HCT116 (cell line): ENCODE data around the gene ATP13A3. TPM values are rescaled to one million over a fixed set of nuclear protein-coding genes. Genes with fewer than 3 reads are reported as not detected.

ENCODE experiments used
- ATAC-seq: fragments of 200-7000 bp; cut with Tn5 transposase; 2 replicates; pipeline ENCODE4 v1.9.1; 2020; ENCODE audit warnings: mild to moderate bottlenecking, moderate library complexity
- BruUV-seq: library from RNA; stranded (reverse); fragments of 400-500 nt; replicated peaks from 2 replicates; lab custom pipeline; 2021; lab: Mats Ljungman, UMichigan
- CTCF ChIA-PET: fragments of 300-600 bp; sonication (Branson Sonifier 250); formaldehyde crosslinking; loops from one replicate; lab custom pipeline; 2021; ENCODE audit warnings: antibody characterized with exemption; lab: Charles Lee
- POLR2A ChIA-PET: fragments of 300-600, 350-600 bp; sonication (Branson Sonifier 250); formaldehyde crosslinking; loops from one replicate; lab custom pipeline; 2021; ENCODE audit warnings: antibody characterized with exemption; lab: Charles Lee
- RAD21 ChIA-PET, 2 experiments: fragments of 300-600 bp; sonication (Branson Sonifier 250); formaldehyde crosslinking; loops; one replicate each; lab custom pipeline; 2023; ENCODE audit warnings: low total read pairs in 2 of 2; ENCODE audit not compliant: uncharacterized antibody in 2 of 2, unreplicated experiment in 2 of 2, low non-redundant PET in 1 of 2; lab: Charles Lee
- DNase-seq: peaks from one replicate; pipeline ENCODE4 v3.0.0-alpha.2; 2010; ENCODE audit warnings: low read depth, low spot score
- H2AFZ ChIP-seq: fragments of 200-600 bp; shearing (Covaris generic), sonication (generic); 2 replicates; pipeline ENCODE4 v1.6.1; 2017; ENCODE audit warnings: low read depth, mixed run types, mixed read lengths, antibody characterized with exemption, low read length; ENCODE audit not compliant: poor library complexity, severe bottlenecking
- H3K27ac ChIP-seq: 2 replicates; pipeline ENCODE4 v1.5.1; 2012; ENCODE audit warnings: low read depth, low read length
- H3K27me3 ChIP-seq: fragments of 200-600 bp; sonication (generic); 2 replicates; pipeline ENCODE4 v1.6.1; 2016; ENCODE audit warnings: mixed run types, low read length, mixed read lengths; ENCODE audit not compliant: insufficient read depth
- H3K36me3 ChIP-seq, 2 experiments: fragments of 200-500 bp in 1 of 2; fragments of 200-600 bp in 1 of 2; sonication (Bioruptor generic) in 1 of 2; sonication (generic) in 1 of 2; 2 replicates each; pipeline versions ENCODE4 v1.5.1 to v1.6.1; 2014 to 2016; ENCODE audit warnings: low read length in 2 of 2, inconsistent platforms in 1 of 2, mixed read lengths in 1 of 2, mixed run types in 1 of 2; ENCODE audit not compliant: insufficient read depth in 2 of 2, control insufficient read depth in 1 of 2
- H3K4me1 ChIP-seq, 2 experiments: fragments of 200-600 bp in 1 of 2; sonication (generic) in 1 of 2; 2 replicates each; pipeline versions ENCODE4 v1.5.1 to v1.6.1; 2012 to 2017; ENCODE audit warnings: low read length in 2 of 2, inconsistent platforms in 1 of 2, mild to moderate bottlenecking in 1 of 2, mixed read lengths in 1 of 2, mixed run types in 1 of 2, moderate library complexity in 1 of 2; ENCODE audit not compliant: insufficient read depth in 2 of 2, control insufficient read depth in 1 of 2
- H3K4me2 ChIP-seq: fragments of 200-600 bp; sonication (generic); 2 replicates; pipeline ENCODE4 v1.6.1; 2017; ENCODE audit warnings: mixed run types, low read length, mixed read lengths
- H3K4me3 ChIP-seq, 2 experiments: fragments of 200-600 bp in 1 of 2; sonication (generic) in 1 of 2; replicated peaks in 1 of 2; 2 replicates each; pipeline ENCODE4 v1.5.1; 2011 to 2016; ENCODE audit warnings: low read length in 2 of 2, control low read depth in 1 of 2, low read depth in 1 of 2, mild to moderate bottlenecking in 1 of 2, mixed read lengths in 1 of 2, mixed run types in 1 of 2
- H3K79me2 ChIP-seq: fragments of 200-600 bp; sonication (generic); 2 replicates; pipeline ENCODE4 v1.6.1; 2017; ENCODE audit warnings: mild to moderate bottlenecking, mixed run types, low read length, moderate library complexity, mixed read lengths; ENCODE audit not compliant: insufficient read depth
- H3K9ac ChIP-seq: fragments of 200-600 bp; sonication (generic); 2 replicates; pipeline ENCODE4 v1.6.1; 2016; ENCODE audit warnings: low read length, mixed read lengths
- H3K9me2 ChIP-seq: fragments of 200-600 bp; sonication (generic), shearing (Covaris generic); 2 replicates; pipeline ENCODE4 v1.6.1; 2017; ENCODE audit warnings: mixed run types, mild to moderate bottlenecking, moderate library complexity; ENCODE audit not compliant: insufficient read depth
- H3K9me3 ChIP-seq, 2 experiments: fragments of 200-500 bp in 1 of 2; fragments of 200-600 bp in 1 of 2; sonication (Bioruptor generic) in 1 of 2; sonication (generic) in 1 of 2; 2 replicates each; pipeline ENCODE4 v1.6.1; 2014 to 2017; ENCODE audit warnings: low read length in 2 of 2, mixed read lengths in 2 of 2, inconsistent platforms in 1 of 2, low read depth in 1 of 2, mild to moderate bottlenecking in 1 of 2, mixed run types in 1 of 2, moderate library complexity in 1 of 2; ENCODE audit not compliant: control insufficient read depth in 1 of 2, insufficient read depth in 1 of 2
- H4K20me1 ChIP-seq: fragments of 200-600 bp; sonication (generic), shearing (Covaris generic); 2 replicates; pipeline ENCODE4 v1.6.1; 2017; ENCODE audit warnings: mixed run types, mild to moderate bottlenecking, moderate library complexity; ENCODE audit not compliant: insufficient read depth
- ATF3 ChIP-seq: IDR thresholded peaks from 2 replicates; pipeline ENCODE4 v1.6.1; 2012
- CBX3 ChIP-seq: IDR thresholded peaks from 2 replicates; pipeline ENCODE4 v1.6.1; 2012; ENCODE audit warnings: low read depth
- EZH2phosphoT487 ChIP-seq: fragments of 200-600 bp; IDR thresholded peaks from 2 replicates; pipeline ENCODE4 v1.6.1; 2018; ENCODE audit warnings: antibody characterized with exemption, borderline replicate concordance
- FOSL1 ChIP-seq: IDR thresholded peaks from 2 replicates; pipeline ENCODE4 v1.6.1; 2012; ENCODE audit warnings: low read depth
- RAD21 ChIP-seq: IDR thresholded peaks from 2 replicates; pipeline ENCODE4 v1.6.1; 2012; ENCODE audit warnings: low read depth, mild to moderate bottlenecking
- SIN3A ChIP-seq: IDR thresholded peaks from 2 replicates; pipeline ENCODE4 v1.6.1; 2012; ENCODE audit warnings: low read depth
- SRF ChIP-seq: IDR thresholded peaks from 2 replicates; pipeline ENCODE4 v1.6.1; 2012; ENCODE audit warnings: low read depth
- TCF7L2 ChIP-seq: IDR thresholded peaks from 2 replicates; pipeline ENCODE4 v1.7.0; 2011; ENCODE audit warnings: borderline replicate concordance, inconsistent platforms; ENCODE audit not compliant: insufficient read depth, insufficient read length; ENCODE audit errors: extremely low read depth
- ZBTB33 ChIP-seq: IDR thresholded peaks from 2 replicates; pipeline ENCODE4 v1.6.1; 2011; ENCODE audit warnings: mild to moderate bottlenecking, low read length, moderate library complexity; ENCODE audit not compliant: insufficient replicate concordance; ENCODE audit errors: extremely low read depth
- ZFX ChIP-seq: fragments of 450-650 bp; IDR thresholded peaks from 2 replicates; pipeline ENCODE4 v1.6.1; 2017
- ZNF274 ChIP-seq: fragments of 200-500 bp; sonication (Bioruptor generic); IDR thresholded peaks from 2 replicates; pipeline ENCODE4 v1.6.1; 2014; ENCODE audit warnings: mild to moderate bottlenecking, low read depth, low read length, inconsistent platforms
- intact Hi-C: fragments of 100-400 bp; cut with micrococcal nuclease; formaldehyde crosslinking; loops from 2 replicates; pipeline ENCODE4 v1.10.0; 2022
- total RNA-seq: library from RNA; stranded (reverse); gene quantifications from one replicate; pipeline ENCODE4 v1.2.1, GENCODE V29; 2021; ENCODE audit not compliant: unreplicated experiment

Gene ATP13A3
- total RNA-seq, 1 experiment from 2014 or later, result 139 TPM

GRCh38 chr3:194367992-194368841 lies 118.6 kb downstream of the ATP13A3 start:
- intact Hi-C loops, result no loop called here
- DNase-seq (no peak), ATAC-seq (no peak)
- Histone ChIP-seq H4K20me1 (no peaks in the 10 kb centered on the region), H3K4me3 (no peak overlapping the region), H3K27me3 (peaks cover 4% of the 10 kb centered on the region; the same call in 1 of the 2 replicates), H3K27ac (no peak overlapping the region), H3K9ac (no peak overlapping the region), H3K79me2 (no peaks in the 10 kb centered on the region), H3K9me3 (no peaks in the 10 kb centered on the region), H2AFZ (no peak overlapping the region), H3K36me3 (no peaks in the 10 kb centered on the region), H3K4me1 (peaks cover 0 to 8% of the 10 kb centered on the region in 2 experiments; a peak in 1 of 4 replicates), H3K9me2 (no peaks in the 10 kb centered on the region), H3K4me2 (no peak overlapping the region)
- RAD21 ChIA-PET, result no interaction called here
- POLR2A ChIA-PET, result no interaction called here
- no peak for TF ChIP-seq SRF
- CTCF ChIA-PET, result no interaction called here
- no TSS peak for BruUV-seq

DNA sequence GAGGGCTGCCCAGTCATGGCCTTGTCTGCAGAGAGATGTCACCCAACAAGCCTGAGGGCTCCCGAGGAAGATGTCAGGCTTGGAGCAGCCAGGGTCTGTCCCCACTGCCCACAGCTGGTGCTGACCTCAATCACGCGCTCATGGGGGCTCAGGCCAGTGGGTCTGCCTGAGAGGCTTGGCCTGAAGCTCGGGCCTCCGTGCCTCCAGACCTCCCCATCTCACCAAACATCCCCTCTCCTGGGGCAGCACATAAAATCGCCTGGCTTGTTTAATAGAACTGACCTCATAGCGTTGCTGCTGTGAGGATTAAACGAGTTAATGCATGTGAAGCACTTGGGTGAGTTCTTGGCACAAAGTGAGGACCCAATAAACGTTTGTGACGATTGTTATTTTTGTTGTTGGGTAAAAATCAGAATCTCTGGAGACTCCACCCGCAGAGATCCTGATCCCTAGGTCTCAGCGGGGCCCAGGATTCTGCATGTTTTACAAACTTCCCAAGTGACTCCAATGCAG lies 120.8 kb downstream of the ATP13A3 start:
- peaks cover 4% of the 10 kb centered on the region; the same call in 1 of the 2 replicates for H3K27me3 ChIP-seq
- ChIA-PET RAD21 (no interaction called here), CTCF (no interaction called here), POLR2A (interaction anchor here (0.7 kb wide), 1 partner anchor 215 kb away, joined by 4 read pairs; no protein-coding TSS in a partner anchor)
- no peak overlapping the region for H3K9ac ChIP-seq
- intact Hi-C loops, result no loop called here
- no peaks in the 10 kb centered on the region for H3K9me3 ChIP-seq
- no peak overlapping the region for H3K27ac ChIP-seq
- no peak overlapping the region for H3K4me3 ChIP-seq
- H3K4me1 ChIP-seq, result peaks cover 0 to 8% of the 10 kb centered on the region in 2 experiments; a peak in 1 of 4 replicates
- DNase-seq (no peak), ATAC-seq (no peak)
- no peaks in the 10 kb centered on the region for H3K79me2 ChIP-seq
- no TSS peak for BruUV-seq
- H3K4me2 ChIP-seq, result no peak overlapping the region
- H3K36me3 ChIP-seq, result no peaks in the 10 kb centered on the region
- no peak overlapping the region for H2AFZ ChIP-seq
- TF ChIP-seq ZNF274 (no peak), ZFX (no peak), FOSL1 (no peak), TCF7L2 (no peak), SRF (no peak), ZBTB33 (no peak), ATF3 (no peak), EZH2phosphoT487 (no peak), CBX3 (no peak), SIN3A (no peak), RAD21 (no peak)
- H3K9me2 ChIP-seq, result no peaks in the 10 kb centered on the region
- no peaks in the 10 kb centered on the region for H4K20me1 ChIP-seq
